ENCODE measurements around the gene CSTA. TPM values are rescaled to one million over a fixed set of nuclear protein-coding genes. Genes with fewer than 3 reads are reported as not detected.

Gene CSTA
- total RNA-seq, 1 donor from 2014 or later = not detected

GRCh38 chr3:122295266-122296062, 29.6 kb upstream of the CSTA start:
- no peak overlapping the region for H3K27ac ChIP-seq
- H3K9me3 ChIP-seq = no peaks in the 10 kb centered on the region
- no peaks in the 10 kb centered on the region for H3K4me1 ChIP-seq
- DNase-seq (ENCODE audit: low spot score in 2 of 2) = no peak
- H3K36me3 ChIP-seq = no peaks in the 10 kb centered on the region
- H3K4me3 ChIP-seq = no peak overlapping the region
- no peak for TF ChIP-seq CTCF (IDR thresholded peaks at IDR 0.05)
- H3K27me3 ChIP-seq = no peaks in the 10 kb centered on the region
- intact Hi-C loops (cut with DNase I) = no loop called here

- intact Hi-C loops (cut with DNase I) = no loop called here
- no peak overlapping the region for H3K4me3 ChIP-seq
- H3K27ac ChIP-seq = no peak overlapping the region
- DNase-seq (ENCODE audit: low spot score in 2 of 2) = no peak
- H3K4me1 ChIP-seq = no peaks in the 10 kb centered on the region
- no peaks in the 10 kb centered on the region for H3K9me3 ChIP-seq
- TF ChIP-seq CTCF (IDR thresholded peaks at IDR 0.05) = no peak
- no peaks in the 10 kb centered on the region for H3K36me3 ChIP-seq
- no peaks in the 10 kb centered on the region for H3K27me3 ChIP-seq
Measured at GRCh38 chr3:122298239-122298638, 26.8 kb upstream of the CSTA start.

- intact Hi-C loops (cut with DNase I) = no loop called here
- no peak overlapping the region for H3K27ac ChIP-seq
- no peaks in the 10 kb centered on the region for H3K27me3 ChIP-seq
- no peaks in the 10 kb centered on the region for H3K36me3 ChIP-seq
- no peak overlapping the region for H3K4me3 ChIP-seq
- TF ChIP-seq CTCF (IDR thresholded peaks at IDR 0.05) = no peak
- H3K4me1 ChIP-seq = no peaks in the 10 kb centered on the region
- no peak for DNase-seq (ENCODE audit: low spot score in 2 of 2)
- no peaks in the 10 kb centered on the region for H3K9me3 ChIP-seq
Measured at GRCh38 chr3:122299215-122299614, 25.8 kb upstream of the CSTA start.

- TF ChIP-seq CTCF (IDR thresholded peaks at IDR 0.05) = peak in 1 of 3 experiments; percentile 16
- DNase-seq (ENCODE audit: low spot score in 2 of 2) = no peak
- Histone ChIP-seq H3K4me1 (no peaks in the 10 kb centered on the region), H3K4me3 (no peak overlapping the region), H3K36me3 (no peaks in the 10 kb centered on the region), H3K9me3 (no peaks in the 10 kb centered on the region), H3K27ac (no peak overlapping the region), H3K27me3 (no peaks in the 10 kb centered on the region)
- intact Hi-C loops (cut with DNase I) = no loop called here
Measured at GRCh38 chr3:122299872-122300460, 25.1 kb upstream of the CSTA start.

GRCh38 chr3:122301063-122301462, 24.0 kb upstream of the CSTA start:
- no peak overlapping the region for H3K27ac ChIP-seq
- no peak overlapping the region for H3K4me3 ChIP-seq
- TF ChIP-seq CTCF (IDR thresholded peaks at IDR 0.05) = no peak
- DNase-seq (ENCODE audit: low spot score in 2 of 2) = no peak
- intact Hi-C loops (cut with DNase I) = no loop called here
- H3K9me3 ChIP-seq = no peaks in the 10 kb centered on the region
- H3K4me1 ChIP-seq = no peaks in the 10 kb centered on the region
- H3K27me3 ChIP-seq = no peaks in the 10 kb centered on the region
- H3K36me3 ChIP-seq = no peaks in the 10 kb centered on the region
